HG03439 (cell line): ENCODE measurements around the gene CRMP1.

Source experiments
- ATAC-seq: cut with Tn5 transposase; IDR thresholded peaks from one replicate; pipeline ENCODE4 v1.9.1; 2021; ENCODE audit warnings: mild to moderate bottlenecking, moderate library complexity; ENCODE audit not compliant: unreplicated experiment

Gene CRMP1

GRCh38 chr4:5890063-5890727 is 2.7 kb downstream of the CRMP1 start:
- no peak for ATAC-seq

- no peak for ATAC-seq
Observed at GRCh38 chr4:5889002-5889696, 3.7 kb downstream of the CRMP1 start.

- no peak for ATAC-seq
Observed at GRCh38 chr4:5888222-5889001, 4.5 kb downstream of the CRMP1 start.

- no peak for ATAC-seq
Observed at GRCh38 chr4:5887361-5888221, 5.3 kb downstream of the CRMP1 start.

GRCh38 chr4:5887011-5887360 is 5.9 kb downstream of the CRMP1 start:
- no peak for ATAC-seq

GRCh38 chr4:5885733-5886132 is 7.2 kb downstream of the CRMP1 start:
- no peak for ATAC-seq

GRCh38 chr4:5884796-5885195 is 8.1 kb downstream of the CRMP1 start:
- ATAC-seq = no peak

GRCh38 chr4:5883916-5884315 is 9.0 kb downstream of the CRMP1 start:
- no peak for ATAC-seq

- no peak for ATAC-seq
Observed at GRCh38 chr4:5882947-5883346, 9.9 kb downstream of the CRMP1 start.

- ATAC-seq = no peak
Observed at GRCh38 chr4:5881340-5881739, 11.5 kb downstream of the CRMP1 start.

- ATAC-seq = no peak
Observed at GRCh38 chr4:5878359-5878758, 14.5 kb downstream of the CRMP1 start.

- no peak for ATAC-seq
Observed at GRCh38 chr4:5877392-5877791, 15.5 kb downstream of the CRMP1 start.

- no peak for ATAC-seq
Observed at GRCh38 chr4:5874811-5875449, 18.0 kb downstream of the CRMP1 start.

GRCh38 chr4:5870701-5871100 is 22.2 kb downstream of the CRMP1 start:
- no peak for ATAC-seq

GRCh38 chr4:5869966-5870619 is 22.8 kb downstream of the CRMP1 start:
- ATAC-seq = no peak

GRCh38 chr4:5867866-5868265 is 25.0 kb downstream of the CRMP1 start:
- ATAC-seq = no peak

- ATAC-seq = no peak
Observed at GRCh38 chr4:5866841-5867813, 25.8 kb downstream of the CRMP1 start.

GRCh38 chr4:5865896-5866599 is 26.8 kb downstream of the CRMP1 start:
- no peak for ATAC-seq
